HS-27A (cell line): ENCODE data around the gene ANKRD13A.
"Not testable (repeated sequence)": the region's sequence is repeated elsewhere in the genome, so short reads cannot be mapped to it uniquely, and the experiment has no call there.

Experiments used
- DNase-seq: peaks from one replicate; pipeline ENCODE4 v3.0.0-alpha.2; 2012; ENCODE audit warnings: low read depth, missing footprints

The ANKRD13A gene

GRCh38 chr12:110007881-110008280, 8.7 kb downstream of the ANKRD13A start:
- DNase-seq: no peak

- not testable (repeated sequence) for DNase-seq
Measured at GRCh38 chr12:110008681-110009398, 9.6 kb downstream of the ANKRD13A start.

- DNase-seq: no peak
Measured at GRCh38 chr12:110010853-110011723, 11.9 kb downstream of the ANKRD13A start.

- DNase-seq: no peak
Measured at GRCh38 chr12:110012137-110012536, 12.9 kb downstream of the ANKRD13A start.

GRCh38 chr12:110012659-110013058, 13.4 kb downstream of the ANKRD13A start:
- DNase-seq: no peak

GRCh38 chr12:110015132-110015531, 15.9 kb downstream of the ANKRD13A start:
- no peak for DNase-seq

GRCh38 chr12:110020956-110021355, 21.7 kb downstream of the ANKRD13A start:
- DNase-seq: no peak

GRCh38 chr12:110023059-110023980, 24.1 kb downstream of the ANKRD13A start:
- DNase-seq: no peak

- DNase-seq: no peak
Measured at GRCh38 chr12:110024051-110024450, 24.8 kb downstream of the ANKRD13A start.

GRCh38 chr12:110028323-110028722, 29.1 kb downstream of the ANKRD13A start:
- no peak for DNase-seq

- DNase-seq: no peak
Measured at GRCh38 chr12:110029290-110029815, 30.1 kb downstream of the ANKRD13A start.

GRCh38 chr12:110033888-110034287, 34.7 kb downstream of the ANKRD13A start:
- DNase-seq: no peak

GRCh38 chr12:110035534-110036104, 36.4 kb downstream of the ANKRD13A start:
- DNase-seq: no peak

GRCh38 chr12:110037315-110037714, 38.1 kb downstream of the ANKRD13A start:
- DNase-seq: no peak

- no peak for DNase-seq
Measured at GRCh38 chr12:110038741-110039084, 39.5 kb downstream of the ANKRD13A start.

- DNase-seq: peak; percentile 80
Measured at GRCh38 chr12:110039085-110039807, 40.0 kb downstream of the ANKRD13A start.

GRCh38 chr12:110042264-110042663, 43.0 kb downstream of the ANKRD13A start:
- DNase-seq: no peak

GRCh38 chr12:110046451-110047187, 47.4 kb downstream of the ANKRD13A start:
- DNase-seq: no peak

- no peak for DNase-seq
Measured at GRCh38 chr12:110047297-110047940, 48.2 kb downstream of the ANKRD13A start.
